ENCODE data around the gene MPP1. TPM values are rescaled to one million over a fixed set of nuclear protein-coding genes. Genes with fewer than 3 reads are reported as not detected.

Gene MPP1
- total and polyA plus RNA-seq, 7 donors, result 13.9 to 22.1 (median 16.6) TPM

DNA sequence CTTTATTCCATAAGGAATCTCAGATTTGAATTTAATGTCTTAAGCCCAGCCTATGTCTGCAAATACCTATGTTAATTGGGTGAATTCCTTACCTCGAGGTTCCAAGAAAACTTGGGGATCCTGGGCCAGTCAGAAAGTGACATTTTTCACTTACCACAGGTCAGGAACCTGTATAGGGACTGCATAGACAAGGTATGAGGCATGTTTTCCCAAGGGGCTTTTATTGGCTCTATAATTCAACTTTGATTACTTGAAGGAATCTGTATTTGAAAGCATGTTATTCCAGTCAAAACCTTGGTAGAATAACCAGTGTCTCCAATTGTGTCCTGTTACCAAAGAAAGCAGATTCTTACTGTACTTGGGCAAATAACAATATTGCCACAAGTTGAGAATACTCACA, 8.5 kb upstream of the MPP1 start:
- no peaks in the 10 kb centered on the region for H3K36me3 ChIP-seq (ENCODE audit: insufficient read depth in 1 of 2, low read depth in 1 of 2)
- peaks cover 0 to 4% (median 0%) of the 10 kb centered on the region in 3 donors for H3K27me3 ChIP-seq (ENCODE audit: insufficient read depth in 3 of 3, low read length in 2 of 3)
- no peak overlapping the region for H3K27ac ChIP-seq
- ATAC-seq (no peak), DNase-seq (no peak)
- intact Hi-C loops (cut with DNase I), result no loop called here
- WGBS, 3 donors, result 7 to 13% (median 11%) methylated on average over 1 of the region's 1 CpG
- no peaks in the 10 kb centered on the region for H3K9me3 ChIP-seq
- H3K4me1 ChIP-seq, result no peaks in the 10 kb centered on the region
- TF ChIP-seq, protein P1, sequence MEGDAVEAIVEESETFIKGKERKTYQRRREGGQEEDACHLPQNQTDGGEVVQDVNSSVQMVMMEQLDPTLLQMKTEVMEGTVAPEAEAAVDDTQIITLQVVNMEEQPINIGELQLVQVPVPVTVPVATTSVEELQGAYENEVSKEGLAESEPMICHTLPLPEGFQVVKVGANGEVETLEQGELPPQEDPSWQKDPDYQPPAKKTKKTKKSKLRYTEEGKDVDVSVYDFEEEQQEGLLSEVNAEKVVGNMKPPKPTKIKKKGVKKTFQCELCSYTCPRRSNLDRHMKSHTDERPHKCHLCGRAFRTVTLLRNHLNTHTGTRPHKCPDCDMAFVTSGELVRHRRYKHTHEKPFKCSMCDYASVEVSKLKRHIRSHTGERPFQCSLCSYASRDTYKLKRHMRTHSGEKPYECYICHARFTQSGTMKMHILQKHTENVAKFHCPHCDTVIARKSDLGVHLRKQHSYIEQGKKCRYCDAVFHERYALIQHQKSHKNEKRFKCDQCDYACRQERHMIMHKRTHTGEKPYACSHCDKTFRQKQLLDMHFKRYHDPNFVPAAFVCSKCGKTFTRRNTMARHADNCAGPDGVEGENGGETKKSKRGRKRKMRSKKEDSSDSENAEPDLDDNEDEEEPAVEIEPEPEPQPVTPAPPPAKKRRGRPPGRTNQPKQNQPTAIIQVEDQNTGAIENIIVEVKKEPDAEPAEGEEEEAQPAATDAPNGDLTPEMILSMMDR (IDR thresholded peaks at IDR 0.05), result no peak
- H3K4me3 ChIP-seq, result no peak overlapping the region

DNA sequence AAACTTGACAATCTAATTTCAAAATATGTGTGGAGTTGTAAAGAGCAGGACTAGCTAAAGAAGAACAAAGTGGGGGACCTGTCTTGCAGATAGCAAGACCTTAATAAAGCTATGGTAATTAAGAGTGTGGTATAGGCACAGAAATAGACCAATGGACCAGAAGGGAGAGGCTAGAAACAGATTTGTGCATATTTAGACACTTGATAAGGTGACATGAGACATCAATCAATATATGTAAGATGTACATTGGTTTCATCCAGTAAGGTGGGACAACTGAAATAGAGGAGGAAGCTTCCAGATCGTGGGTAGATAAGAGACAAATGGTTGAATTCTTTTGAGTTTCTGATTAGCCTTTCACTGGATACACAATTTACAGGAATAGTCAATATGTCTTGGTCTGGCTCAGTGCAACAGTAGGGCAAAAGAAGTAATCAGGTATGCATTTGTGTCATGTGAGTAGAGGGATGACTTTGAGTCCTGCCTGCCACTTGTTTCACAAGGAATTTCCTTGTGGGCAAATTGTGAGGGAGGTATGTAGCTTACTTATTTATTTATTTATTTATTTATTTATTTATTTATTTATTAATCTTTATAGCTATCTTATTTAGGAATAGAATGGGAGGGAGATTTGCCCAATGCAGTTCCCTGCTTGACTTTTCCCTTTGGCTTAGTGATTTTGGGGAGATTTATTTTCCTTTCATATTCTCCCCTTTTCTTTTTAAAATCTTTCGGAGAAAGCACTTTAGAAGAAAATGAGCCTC, 7.2 kb upstream of the MPP1 start:
- WGBS, 3 donors, result 69 to 96% (median 88%) methylated on average over 2 of the region's 2 CpGs
- intact Hi-C loops (cut with DNase I), result no loop called here
- no peak for DNase-seq
- no peak overlapping the region for H3K27ac ChIP-seq
- H3K4me3 ChIP-seq, result no peak overlapping the region
- no peaks in the 10 kb centered on the region for H3K4me1 ChIP-seq
- no peak for ATAC-seq
- no peaks in the 10 kb centered on the region for H3K9me3 ChIP-seq
- TF ChIP-seq, protein P1 (IDR thresholded peaks at IDR 0.05), result no peak
- peaks cover 0 to 4% (median 0%) of the 10 kb centered on the region in 3 donors for H3K27me3 ChIP-seq (ENCODE audit: insufficient read depth in 3 of 3, low read length in 2 of 3)
- no peaks in the 10 kb centered on the region for H3K36me3 ChIP-seq (ENCODE audit: insufficient read depth in 1 of 2, low read depth in 1 of 2)

DNA sequence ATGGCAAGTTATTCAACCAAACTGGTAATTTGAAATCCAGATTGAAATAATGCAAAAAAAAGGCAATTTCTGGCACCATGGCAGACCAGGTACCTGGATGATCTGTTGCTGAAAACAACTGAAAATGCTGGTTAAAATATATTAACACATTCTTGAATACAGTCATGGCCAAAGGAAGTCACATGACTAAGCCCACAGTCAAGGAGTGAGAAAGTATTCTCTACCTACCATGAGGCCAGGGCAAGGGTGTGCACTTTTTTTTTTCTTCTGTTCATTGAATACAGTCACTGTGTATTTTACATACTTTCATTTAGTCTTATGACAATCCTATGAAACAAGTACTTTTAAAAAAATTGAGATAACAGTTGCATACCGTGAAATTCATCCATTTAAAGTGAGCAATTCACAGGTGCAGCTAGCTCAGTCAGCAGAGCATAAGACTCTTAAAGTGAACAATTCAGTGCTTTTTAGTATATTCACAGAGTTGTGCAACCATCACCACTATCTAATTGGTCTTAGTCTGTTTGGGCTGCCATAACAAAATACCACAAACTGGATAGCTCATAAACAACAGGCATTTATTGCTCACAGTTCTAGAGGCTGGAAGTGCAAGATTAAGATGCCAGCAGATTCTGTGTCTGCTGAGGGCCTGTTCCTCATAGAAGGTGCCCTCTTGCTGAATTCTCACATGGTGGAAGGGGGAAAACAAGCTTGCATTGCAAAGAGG, 4.8 kb upstream of the MPP1 start:
- intact Hi-C loops (cut with DNase I), result loop anchor here in 1 of 2 donors (2.0 kb wide), 1 partner anchor 19 kb away; no protein-coding TSS in a partner anchor
- no peak overlapping the region for H3K4me3 ChIP-seq
- TF ChIP-seq, protein P1 (IDR thresholded peaks at IDR 0.05), result no peak
- no peaks in the 10 kb centered on the region for H3K9me3 ChIP-seq
- H3K4me1 ChIP-seq, result no peaks in the 10 kb centered on the region
- ATAC-seq (no peak), DNase-seq (no peak)
- WGBS, 3 donors, result 70 to 93% (median 81%) methylated on average over 1 of the region's 1 CpG
- H3K36me3 ChIP-seq (ENCODE audit: insufficient read depth in 1 of 2, low read depth in 1 of 2), result no peaks in the 10 kb centered on the region
- H3K27me3 ChIP-seq (ENCODE audit: insufficient read depth in 3 of 3, low read length in 2 of 3), result no peaks in the 10 kb centered on the region
- H3K27ac ChIP-seq, result no peak overlapping the region

DNA sequence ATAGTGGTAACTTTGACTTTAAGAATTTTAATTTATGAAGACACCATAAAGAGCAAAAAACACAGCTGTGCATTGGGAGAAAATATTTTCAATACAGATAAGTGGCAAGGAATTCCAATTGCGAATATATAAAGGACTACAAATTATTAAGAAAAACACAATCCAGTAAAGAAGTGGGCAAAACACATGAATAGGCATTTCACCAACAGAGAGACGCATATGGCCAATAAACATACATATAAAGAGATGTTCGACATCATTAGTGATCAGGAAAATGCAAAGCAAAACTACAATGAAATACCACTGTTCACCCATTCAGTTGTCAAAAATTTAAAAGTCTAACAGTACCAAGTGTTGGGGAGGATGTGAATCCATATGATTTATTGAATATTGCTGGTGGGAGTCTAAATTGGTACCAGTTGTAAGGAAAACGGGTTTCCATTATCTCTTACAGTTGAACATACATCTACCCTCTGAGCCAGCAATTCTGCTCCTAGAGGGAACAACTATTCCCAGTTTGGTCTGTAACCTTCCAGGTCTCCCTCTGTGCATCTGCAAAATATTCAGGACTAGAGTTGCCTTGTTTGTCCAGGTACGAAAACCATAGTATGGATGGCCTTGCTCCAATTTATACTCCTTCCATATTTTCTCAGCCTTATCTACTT, 1.7 kb upstream of the MPP1 start:
- TF ChIP-seq, protein P1 (IDR thresholded peaks at IDR 0.05), result no peak
- DNase-seq (no peak), ATAC-seq (no peak)
- no peaks in the 10 kb centered on the region for H3K36me3 ChIP-seq (ENCODE audit: insufficient read depth in 1 of 2, low read depth in 1 of 2)
- no peaks in the 10 kb centered on the region for H3K27me3 ChIP-seq (ENCODE audit: insufficient read depth in 3 of 3, low read length in 2 of 3)
- no peak overlapping the region for H3K27ac ChIP-seq
- H3K4me1 ChIP-seq, result peaks cover 6% of the 10 kb centered on the region
- WGBS, 3 donors, result 83 to 97% (median 96%) methylated on average over 5 of the region's 5 CpGs
- intact Hi-C loops (cut with DNase I), result no loop called here
- no peaks in the 10 kb centered on the region for H3K9me3 ChIP-seq
- no peak overlapping the region for H3K4me3 ChIP-seq
